Mesothelial cell of epicardium (in vitro differentiated cells): ENCODE results near the gene UBE2F. TPM values are rescaled to one million over a fixed set of nuclear protein-coding genes. Genes with fewer than 3 reads are reported as not detected.
A peak's percentile ranks its signal among the peaks of the same experiment; 100 is the strongest.

ENCODE experiments used
- DNase-seq, 2 experiments: peaks; one replicate each; pipeline ENCODE4 v3.0.0; 2021; ENCODE audit warnings: low spot score in 2 of 2; ENCODE audit not compliant: unreplicated experiment in 2 of 2
- H3K27ac Mint-ChIP-seq: 2 replicates; pipeline ENCODE4 v1.8.0; 2021; ENCODE audit warnings: mixed read lengths
- H3K27me3 Mint-ChIP-seq: 2 replicates; pipeline ENCODE4 v1.8.0; 2021; ENCODE audit warnings: low read depth, mixed read lengths
- H3K36me3 Mint-ChIP-seq: 2 replicates; pipeline ENCODE4 v1.8.0; 2021; ENCODE audit warnings: mixed read lengths
- H3K4me1 Mint-ChIP-seq: 2 replicates; pipeline ENCODE4 v1.8.0; 2021; ENCODE audit warnings: mixed read lengths
- H3K4me3 Mint-ChIP-seq: 2 replicates; pipeline ENCODE4 v1.8.0; 2021; ENCODE audit warnings: mild to moderate bottlenecking, moderate library complexity, mixed read lengths
- H3K9me3 Mint-ChIP-seq: 2 replicates; pipeline ENCODE4 v1.8.0; 2021; ENCODE audit warnings: mixed read lengths
- CTCF ChIP-seq: fragments of 200-600 bp; sonication (generic); IDR thresholded peaks from one replicate; pipeline ENCODE4 v1.5.0; 2021; ENCODE audit warnings: antibody characterized with exemption; ENCODE audit not compliant: unreplicated experiment
- total RNA-seq: library from RNA; stranded (reverse); gene quantifications from 3 replicates; pipeline ENCODE4 v1.2.1, GENCODE V29; 2021

UBE2F gene
- total RNA-seq, 1 donor from 2014 or later: 33.4 TPM

DNA sequence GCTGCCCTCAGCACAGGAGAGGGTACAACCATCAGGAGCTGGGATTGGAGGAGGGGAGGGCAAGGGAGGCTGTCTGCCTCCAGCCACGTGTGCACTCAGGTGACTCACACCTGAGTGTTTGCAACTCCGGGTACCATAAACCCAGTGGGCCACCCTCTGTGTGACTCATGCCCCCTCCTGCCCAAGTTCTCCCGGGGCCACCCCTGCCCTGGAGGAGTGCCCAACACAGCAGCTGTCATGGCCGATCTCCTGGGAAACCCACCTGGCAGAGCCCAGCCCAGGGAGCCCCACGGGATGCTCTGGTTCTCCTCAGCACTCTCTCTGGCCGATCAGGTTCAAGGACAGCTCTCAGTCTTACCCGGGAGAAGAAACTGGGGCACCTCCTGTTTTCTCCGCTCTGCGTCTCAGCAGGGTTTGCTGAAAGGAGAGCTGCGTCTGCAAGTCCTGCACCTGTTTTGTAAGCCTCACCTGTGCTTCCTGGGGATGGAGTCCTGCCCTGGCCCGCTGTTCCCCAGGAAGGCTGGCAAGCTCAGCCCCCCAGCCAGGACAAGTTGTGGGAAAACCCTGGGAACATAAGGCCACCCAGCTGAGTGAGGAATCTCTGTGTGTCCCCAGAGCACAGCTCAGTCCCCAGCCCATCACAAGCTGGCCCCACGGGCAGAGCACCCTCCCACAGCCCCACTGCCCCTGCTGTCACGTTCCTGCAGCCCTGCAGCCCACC is 44.0 kb upstream of the UBE2F start:
- H3K9me3 Mint-ChIP-seq: peaks cover 1% of the 10 kb centered on the region
- H3K27me3 Mint-ChIP-seq: peaks cover 6% of the 10 kb centered on the region
- H3K36me3 Mint-ChIP-seq: no peaks in the 10 kb centered on the region
- DNase-seq: no peak
- no peak overlapping the region for H3K27ac Mint-ChIP-seq
- no peak overlapping the region for H3K4me3 Mint-ChIP-seq
- no peaks in the 10 kb centered on the region for H3K4me1 Mint-ChIP-seq
- TF ChIP-seq CTCF: no peak

DNA sequence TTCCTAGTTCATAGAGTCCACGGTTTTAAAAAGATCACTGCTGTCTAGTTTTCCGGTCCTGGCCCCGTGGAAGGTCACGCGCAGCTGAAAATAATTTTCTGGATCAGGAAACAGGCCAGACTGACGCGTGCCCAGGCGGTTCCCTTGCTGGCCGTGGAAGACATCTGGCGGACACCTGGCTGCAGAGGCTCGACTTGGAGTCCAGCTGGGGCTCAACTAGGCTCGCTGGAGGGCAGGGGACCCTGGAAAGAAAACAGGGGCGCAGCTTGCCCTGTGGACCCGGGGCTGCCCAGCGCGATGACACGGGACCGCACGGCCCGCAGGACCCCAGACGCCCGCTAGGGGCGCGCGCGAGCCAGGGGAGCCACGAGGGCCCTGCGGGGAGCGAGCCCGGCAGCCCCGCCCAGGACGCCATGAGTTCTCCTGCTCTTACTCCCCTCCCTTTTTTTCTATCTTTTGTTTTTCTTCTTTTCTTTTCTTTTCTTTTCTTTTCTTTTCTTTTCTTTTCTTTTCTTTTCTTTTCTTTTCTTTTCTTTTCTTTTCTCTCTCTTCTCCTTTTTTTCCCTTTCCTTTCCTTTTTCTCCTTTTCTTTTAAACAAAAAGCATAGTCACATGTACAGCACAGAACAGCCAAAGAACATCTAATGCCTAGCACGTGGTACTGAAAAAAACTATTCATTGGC is 43.2 kb upstream of the UBE2F start:
- TF ChIP-seq CTCF: peak; percentile 88
- Mint-ChIP-seq H3K27ac (no peak overlapping the region), H3K4me1 (no peaks in the 10 kb centered on the region), H3K27me3 (peaks cover 7% of the 10 kb centered on the region), H3K9me3 (peaks cover 5% of the 10 kb centered on the region), H3K36me3 (no peaks in the 10 kb centered on the region), H3K4me3 (peak overlapping the region; percentile 8)
- peak; percentile 67 to 88 for DNase-seq

- Mint-ChIP-seq H3K9me3 (peaks cover 6% of the 10 kb centered on the region), H3K4me1 (no peaks in the 10 kb centered on the region), H3K27ac (no peak overlapping the region), H3K36me3 (no peaks in the 10 kb centered on the region), H3K27me3 (peaks cover 7% of the 10 kb centered on the region), H3K4me3 (no peak overlapping the region)
- DNase-seq: no peak
- no peak for TF ChIP-seq CTCF
Measured at GRCh38 chr2:237924164-237924534, 42.7 kb upstream of the UBE2F start.

DNA sequence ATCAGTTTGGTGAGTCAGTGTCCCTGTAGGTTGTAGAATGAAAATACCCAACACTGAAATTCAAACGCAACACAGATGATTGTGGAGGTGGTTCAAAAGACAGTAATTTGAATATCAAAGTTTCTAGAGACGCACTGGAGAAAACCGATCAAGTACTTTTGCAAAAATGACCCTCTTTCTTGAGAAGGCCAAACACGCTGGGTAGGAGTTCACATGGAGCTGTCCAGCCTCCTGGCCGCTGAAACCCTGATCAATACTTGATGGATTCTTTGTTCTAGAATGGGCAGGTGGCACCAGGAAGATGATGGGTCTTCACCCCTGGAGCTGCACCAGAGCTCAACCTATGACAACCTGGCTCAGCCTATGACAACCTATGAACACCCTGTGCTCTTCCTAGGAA is 39.7 kb upstream of the UBE2F start:
- no peaks in the 10 kb centered on the region for H3K36me3 Mint-ChIP-seq
- peaks cover 7% of the 10 kb centered on the region for H3K27me3 Mint-ChIP-seq
- peaks cover 15% of the 10 kb centered on the region for H3K9me3 Mint-ChIP-seq
- no peaks in the 10 kb centered on the region for H3K4me1 Mint-ChIP-seq
- H3K4me3 Mint-ChIP-seq: no peak overlapping the region
- H3K27ac Mint-ChIP-seq: no peak overlapping the region
- no peak for DNase-seq
- no peak for TF ChIP-seq CTCF

- no peak for TF ChIP-seq CTCF
- no peaks in the 10 kb centered on the region for H3K4me1 Mint-ChIP-seq
- no peak overlapping the region for H3K27ac Mint-ChIP-seq
- no peak for DNase-seq
- no peak overlapping the region for H3K4me3 Mint-ChIP-seq
- no peaks in the 10 kb centered on the region for H3K36me3 Mint-ChIP-seq
- peaks cover 15% of the 10 kb centered on the region for H3K9me3 Mint-ChIP-seq
- peaks cover 5% of the 10 kb centered on the region for H3K27me3 Mint-ChIP-seq
Measured at GRCh38 chr2:237927986-237928385, 38.8 kb upstream of the UBE2F start.
